GM23248 (cell line): ENCODE data around the gene ARMCX5. TPM values are rescaled to one million over a fixed set of nuclear protein-coding genes. Genes with fewer than 3 reads are reported as not detected.
A peak's percentile ranks its signal among the peaks of the same experiment; 100 is the strongest.

Experiments used
- DNase-seq: peaks from one replicate; pipeline ENCODE4 v3.0.0-alpha.2; 2015
- H2AFZ ChIP-seq: fragments of 200-600 bp; sonication (generic); 2 replicates; pipeline ENCODE4 v1.6.1; 2016; ENCODE audit warnings: antibody characterized with exemption
- H3F3A ChIP-seq: fragments of 200-600 bp; sonication (generic); 2 replicates; pipeline ENCODE4 v1.6.1; 2016; ENCODE audit warnings: mild to moderate bottlenecking, antibody characterized with exemption, mixed run types; ENCODE audit not compliant: insufficient read depth
- H3K27ac ChIP-seq: fragments of 200-600 bp; sonication (generic); 2 replicates; pipeline ENCODE4 v1.5.1; 2016; ENCODE audit warnings: mild to moderate bottlenecking
- H3K27me3 ChIP-seq: fragments of 200-600 bp; sonication (generic); replicated peaks from 2 replicates; pipeline ENCODE4 v1.6.1; 2016; ENCODE audit warnings: mild to moderate bottlenecking; ENCODE audit not compliant: insufficient read depth
- H3K36me3 ChIP-seq: fragments of 200-600 bp; sonication (generic); 2 replicates; pipeline ENCODE4 v1.6.1; 2016; ENCODE audit warnings: low read depth, mild to moderate bottlenecking
- H3K4me1 ChIP-seq: fragments of 200-600 bp; sonication (generic); 2 replicates; pipeline ENCODE4 v1.6.1; 2016; ENCODE audit warnings: mild to moderate bottlenecking; ENCODE audit not compliant: insufficient read depth
- H3K4me2 ChIP-seq: fragments of 200-600 bp; sonication (generic); one replicate; pipeline ENCODE4 v1.6.1; 2016; ENCODE audit warnings: mild to moderate bottlenecking; ENCODE audit not compliant: unreplicated experiment
- H3K4me3 ChIP-seq: fragments of 200-600 bp; sonication (generic); 2 replicates; pipeline ENCODE4 v1.5.1; 2016; ENCODE audit warnings: mild to moderate bottlenecking
- H3K79me2 ChIP-seq: fragments of 200-600 bp; sonication (generic); 2 replicates; pipeline ENCODE4 v1.6.1; 2016; ENCODE audit warnings: mild to moderate bottlenecking; ENCODE audit not compliant: insufficient read depth
- H3K9ac ChIP-seq: fragments of 200-600 bp; sonication (generic); 2 replicates; pipeline ENCODE4 v1.6.1; 2016; ENCODE audit warnings: mild to moderate bottlenecking
- H3K9me2 ChIP-seq: fragments of 200-600 bp; sonication (generic); 2 replicates; pipeline ENCODE4 v1.6.1; 2016; ENCODE audit warnings: mixed run types, mild to moderate bottlenecking, moderate library complexity; ENCODE audit not compliant: insufficient read depth
- H3K9me3 ChIP-seq: fragments of 200-600 bp; sonication (generic); one replicate; pipeline ENCODE4 v1.6.1; 2017; ENCODE audit warnings: low read depth
- H4K20me1 ChIP-seq: fragments of 200-600 bp; sonication (generic); 2 replicates; pipeline ENCODE4 v1.6.0; 2016; ENCODE audit not compliant: insufficient read depth
- EZH2 ChIP-seq: fragments of 200-600 bp; sonication (generic); IDR thresholded peaks from 2 replicates; pipeline ENCODE4 v1.6.1; 2018; ENCODE audit warnings: antibody characterized with exemption, mild to moderate bottlenecking; ENCODE audit not compliant: insufficient read depth, poor library complexity, severe bottlenecking
- EZH2phosphoT487 ChIP-seq: fragments of 200-600 bp; sonication (generic); IDR thresholded peaks from 2 replicates; pipeline ENCODE4 v1.6.1; 2018; ENCODE audit warnings: antibody characterized with exemption, moderate library complexity, mild to moderate bottlenecking, low read depth; ENCODE audit not compliant: insufficient read depth
- WGBS, 2 experiments: methylation state at CpG; one replicate each; pipeline ENCODE4 v1.1.6; 2015 to 2017; ENCODE audit warnings: low lambda C conversion rate in 2 of 2, low coverage in 1 of 2; ENCODE audit errors: missing lambda C conversion rate in 2 of 2; 5-methylcytosine and 5-hydroxymethylcytosine counted together
- in situ Hi-C: fragments of 300-500 bp; cut with MboI; formaldehyde crosslinking; loops from 2 replicates; pipeline ENCODE4 v1.15.0; 2020
- polyA plus RNA-seq: library from polyadenylated mRNA; unstranded; fragments of >200 nt; fragmentation: Nextera tagmentation; extraction: Ambion mirVana; gene quantifications from 2 replicates; pipeline ENCODE4 v1.2.1, GENCODE V29; 2016
- total RNA-seq: library from RNA; depleted of rRNA; stranded (reverse); fragments of >200 nt; shearing (Covaris generic); gene quantifications from 2 replicates; pipeline ENCODE4 v1.2.3, GENCODE V29; 2014; rRNA removed

ARMCX5 gene
- total and polyA plus RNA-seq, 2 experiments from 2014 or later, result 7.9 to 13.9 TPM

DNA sequence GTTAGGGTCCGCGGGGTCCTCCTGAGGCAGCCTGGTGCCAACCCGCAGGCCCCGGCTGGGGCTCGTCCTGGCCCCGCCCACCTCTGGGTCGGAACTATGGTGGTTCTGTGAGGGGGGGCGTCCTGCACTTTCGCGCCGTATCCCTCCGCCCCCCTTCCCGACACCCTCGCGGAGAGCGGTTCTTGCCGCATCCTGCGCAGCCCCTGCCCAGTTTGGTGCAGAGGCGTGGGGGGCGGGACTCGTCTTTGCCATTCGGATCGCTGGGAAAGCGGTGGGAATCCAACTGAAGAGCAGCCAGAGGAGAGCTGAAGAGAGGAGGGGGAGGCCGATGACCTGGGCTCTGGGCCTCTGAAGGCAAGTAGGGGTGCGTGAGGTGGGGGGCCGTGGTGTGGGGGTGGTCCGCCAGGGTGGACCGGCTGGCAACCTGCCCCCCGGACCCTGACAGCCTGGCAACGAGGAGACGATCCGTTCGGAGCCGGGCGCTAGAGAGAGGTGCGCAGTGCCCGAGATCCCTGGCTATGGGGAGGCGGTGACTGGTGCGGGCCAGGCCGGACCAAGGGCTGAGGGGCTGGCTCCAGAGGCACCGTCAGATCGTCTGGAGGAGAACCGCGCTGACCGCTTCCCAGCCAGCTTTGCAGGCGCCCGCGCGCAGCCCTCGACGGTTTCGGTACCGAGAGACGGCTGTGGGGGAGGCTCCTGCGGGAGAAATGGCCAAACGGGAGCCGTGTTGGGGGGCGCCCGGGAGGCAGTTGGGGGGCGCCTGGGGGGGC, 52.1 kb downstream of the ARMCX5 start, which contains the start of gene GPRASP1:
TSS of gene GPRASP1 (plus strand) at position 242 of the 770 bp plus-strand sequence. CDS start 2,431 bp downstream, outside the sequence.
- Histone ChIP-seq H3K9me2 (no peaks in the 10 kb centered on the region), H4K20me1 (no peaks in the 10 kb centered on the region), H3K27me3 (no peaks in the 10 kb centered on the region), H3K79me2 (no peaks in the 10 kb centered on the region), H2AFZ (peak within 1 kb of the TSS; percentile 77), H3K9me3 (no peaks in the 10 kb centered on the region), H3K27ac (no peak within 1 kb of the TSS), H3K4me1 (no peaks in the 10 kb centered on the region), H3F3A (no peaks in the 10 kb centered on the region), H3K4me3 (peak within 1 kb of the TSS; percentile 77), H3K9ac (peak within 1 kb of the TSS; percentile 71), H3K36me3 (no peaks in the 10 kb centered on the region), H3K4me2 (peak within 1 kb of the TSS; percentile 61)
- TF ChIP-seq EZH2 (no peak), EZH2phosphoT487 (no peak)
- WGBS, 2 experiments, result 2% methylated on average over 13 to 19 of the region's 61 CpGs
- in situ Hi-C loops, result no loop called here
- peak; percentile 59 for DNase-seq

DNA sequence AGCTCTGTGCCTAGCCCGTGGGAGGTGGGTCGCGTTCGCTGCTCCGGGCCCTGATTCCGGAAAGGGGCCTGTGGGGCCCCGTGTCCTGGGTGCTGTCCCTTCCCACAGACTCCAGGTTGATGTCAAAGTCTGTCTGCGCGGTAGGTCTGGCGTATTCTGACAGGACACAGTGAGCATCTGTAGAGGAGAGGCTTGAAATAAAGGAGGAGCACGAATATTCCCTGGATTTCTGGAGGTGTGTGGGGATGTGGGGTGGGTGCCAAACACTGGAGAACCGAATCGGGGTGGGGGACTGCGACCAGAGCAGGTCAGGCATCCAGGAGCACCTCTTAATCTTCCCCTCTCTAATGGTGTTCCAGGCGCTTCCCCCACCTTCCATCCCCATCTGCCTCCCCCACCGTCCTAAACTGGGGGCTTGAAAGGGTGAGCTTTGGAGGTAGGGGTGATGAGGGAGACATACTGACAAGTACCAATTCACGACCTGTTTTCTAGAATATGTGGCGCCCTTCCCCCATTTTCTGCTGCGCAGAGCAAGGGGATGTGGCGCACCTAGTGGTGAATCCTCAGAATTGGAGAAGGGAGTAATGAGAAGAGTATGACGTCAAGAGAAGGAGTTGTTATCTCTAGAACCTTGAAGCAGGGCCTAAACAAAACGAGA, 52.8 kb downstream of the ARMCX5 start:
- Histone ChIP-seq H3K36me3 (no peaks in the 10 kb centered on the region), H3K27me3 (no peaks in the 10 kb centered on the region), H3K9me3 (no peaks in the 10 kb centered on the region), H2AFZ (peak overlapping the region; percentile 77), H3K27ac (no peak overlapping the region), H3F3A (no peaks in the 10 kb centered on the region), H3K79me2 (no peaks in the 10 kb centered on the region), H3K4me3 (peak overlapping the region; percentile 77), H3K9me2 (no peaks in the 10 kb centered on the region), H3K4me1 (no peaks in the 10 kb centered on the region), H3K9ac (peak overlapping the region; percentile 71), H3K4me2 (peak overlapping the region; percentile 61), H4K20me1 (no peaks in the 10 kb centered on the region)
- TF ChIP-seq EZH2 (no peak), EZH2phosphoT487 (no peak)
- in situ Hi-C loops, result no loop called here
- DNase-seq, result peak; percentile 52
- WGBS, 2 experiments, result 24 to 40% methylated on average over 6 to 12 of the region's 22 CpGs

Other genes with a start within 250 kb of the ARMCX5 start
- not detected in 2 replicates for gene NXF2B, start 159.5 kb upstream of the ARMCX5 start, total RNA-seq
- not detected in 2 replicates for gene NXF2B, start 159.5 kb upstream of the ARMCX5 start, polyA plus RNA-seq
- not detected in 2 replicates for gene TCP11X2, start 127.7 kb upstream of the ARMCX5 start, total RNA-seq
- gene TCP11X2, start 127.7 kb upstream of the ARMCX5 start, polyA plus RNA-seq, result not detected in 2 replicates
- 1.0 and 1.4 TPM in 2 replicates for gene TMSB15A, start 82.8 kb upstream of the ARMCX5 start, total RNA-seq
- gene TMSB15A, start 82.8 kb upstream of the ARMCX5 start, polyA plus RNA-seq, result 2.8 and 3.0 TPM in 2 replicates
- gene GPRASP1, start 52.0 kb downstream of the ARMCX5 start, total RNA-seq, result 0.38 and 0.54 TPM in 2 replicates
- gene GPRASP1, start 52.0 kb downstream of the ARMCX5 start, polyA plus RNA-seq, result 0.45 and 0.57 TPM in 2 replicates
- 16.4 and 20.7 TPM in 2 replicates for gene GPRASP2, start 112.9 kb downstream of the ARMCX5 start, total RNA-seq
- gene GPRASP2, start 112.9 kb downstream of the ARMCX5 start, polyA plus RNA-seq, result 8.4 TPM in 2 replicates
- 0.89 and 1.5 TPM in 2 replicates for gene GPRASP3, start 121.2 kb downstream of the ARMCX5 start, total RNA-seq
- gene GPRASP3, start 121.2 kb downstream of the ARMCX5 start, polyA plus RNA-seq, result 2.6 and 2.7 TPM in 2 replicates